ENCODE data around the gene CDK17.
A peak's percentile ranks its signal among the peaks of the same experiment; 100 is the strongest.
"Not testable (repeated sequence)": the region's sequence is repeated elsewhere in the genome, so short reads cannot be mapped to it uniquely, and the experiment has no call there.

The CDK17 gene

GRCh38 chr12:96416033-96416799 lies 16.0 kb upstream of the CDK17 start:
- FAIRE-seq = no peak

GRCh38 chr12:96414637-96415036 lies 14.4 kb upstream of the CDK17 start:
- no peak for FAIRE-seq

- no peak for FAIRE-seq
Observed at GRCh38 chr12:96412431-96412830, 12.2 kb upstream of the CDK17 start.

DNA sequence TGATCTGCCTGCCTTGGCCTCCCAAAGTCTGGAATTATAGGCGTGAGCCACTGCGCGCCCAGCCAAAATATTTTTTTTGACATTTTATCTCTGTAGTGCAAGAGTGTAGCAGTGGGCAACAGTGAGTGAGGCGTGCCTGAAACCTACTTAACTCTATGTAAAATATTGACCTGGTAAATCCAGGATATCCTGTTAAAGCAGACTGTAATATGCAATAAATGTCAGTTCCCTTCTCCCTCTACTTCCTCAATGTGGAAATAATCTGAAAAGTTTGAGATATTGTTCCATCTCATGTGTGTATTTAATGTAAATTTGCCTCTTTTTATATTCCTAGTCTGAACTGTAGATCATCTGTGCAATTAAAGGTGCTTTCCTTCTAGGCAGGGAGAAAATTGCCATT lies 9.5 kb upstream of the CDK17 start:
- no peak for FAIRE-seq

GRCh38 chr12:96408993-96409392 lies 8.8 kb upstream of the CDK17 start:
- no peak for FAIRE-seq

- FAIRE-seq = not testable (repeated sequence)
Observed at GRCh38 chr12:96407429-96408097, 7.3 kb upstream of the CDK17 start.

GRCh38 chr12:96404696-96405095 lies 4.5 kb upstream of the CDK17 start:
- FAIRE-seq = no peak

DNA sequence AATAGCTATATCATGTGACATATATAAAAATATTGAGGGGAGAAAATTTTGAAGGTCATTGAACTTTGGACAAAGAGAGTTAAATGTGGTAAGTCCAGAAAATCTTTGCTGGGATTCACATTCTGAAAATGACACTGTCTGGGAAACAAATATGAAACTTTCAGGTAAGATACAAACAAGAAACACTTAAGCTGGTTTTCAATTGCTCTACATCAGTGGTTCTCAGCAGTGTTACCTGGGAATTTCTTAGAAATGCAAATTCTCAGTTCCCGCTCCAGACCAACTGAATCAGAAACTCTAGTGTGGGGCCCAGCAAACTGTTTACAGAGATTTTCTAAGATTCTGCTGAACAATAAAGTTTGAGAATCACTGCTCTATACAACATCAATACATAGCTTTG lies 3.6 kb upstream of the CDK17 start:
- FAIRE-seq = no peak

DNA sequence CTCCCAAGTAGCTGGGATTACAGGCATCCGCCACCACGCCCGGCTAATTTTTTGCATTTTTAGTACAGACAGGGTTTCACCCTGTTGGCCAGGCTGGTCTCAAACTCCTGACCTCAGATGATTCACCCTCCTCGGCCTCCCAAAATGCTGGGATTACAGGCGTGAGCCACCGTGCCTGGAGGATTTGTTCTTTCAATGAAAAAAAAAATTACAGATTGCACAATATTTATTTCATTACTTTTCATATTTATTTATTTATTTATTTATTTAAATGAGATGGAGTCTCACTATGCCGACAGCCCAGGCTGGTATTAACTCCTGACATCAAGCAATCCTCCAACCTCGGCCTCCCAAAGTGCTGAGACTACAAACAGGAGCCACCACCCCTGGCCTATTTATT lies 2.3 kb upstream of the CDK17 start:
- FAIRE-seq = not testable (repeated sequence)

- FAIRE-seq = no peak
Observed at GRCh38 chr12:96402061-96402460, 1.8 kb upstream of the CDK17 start.

DNA sequence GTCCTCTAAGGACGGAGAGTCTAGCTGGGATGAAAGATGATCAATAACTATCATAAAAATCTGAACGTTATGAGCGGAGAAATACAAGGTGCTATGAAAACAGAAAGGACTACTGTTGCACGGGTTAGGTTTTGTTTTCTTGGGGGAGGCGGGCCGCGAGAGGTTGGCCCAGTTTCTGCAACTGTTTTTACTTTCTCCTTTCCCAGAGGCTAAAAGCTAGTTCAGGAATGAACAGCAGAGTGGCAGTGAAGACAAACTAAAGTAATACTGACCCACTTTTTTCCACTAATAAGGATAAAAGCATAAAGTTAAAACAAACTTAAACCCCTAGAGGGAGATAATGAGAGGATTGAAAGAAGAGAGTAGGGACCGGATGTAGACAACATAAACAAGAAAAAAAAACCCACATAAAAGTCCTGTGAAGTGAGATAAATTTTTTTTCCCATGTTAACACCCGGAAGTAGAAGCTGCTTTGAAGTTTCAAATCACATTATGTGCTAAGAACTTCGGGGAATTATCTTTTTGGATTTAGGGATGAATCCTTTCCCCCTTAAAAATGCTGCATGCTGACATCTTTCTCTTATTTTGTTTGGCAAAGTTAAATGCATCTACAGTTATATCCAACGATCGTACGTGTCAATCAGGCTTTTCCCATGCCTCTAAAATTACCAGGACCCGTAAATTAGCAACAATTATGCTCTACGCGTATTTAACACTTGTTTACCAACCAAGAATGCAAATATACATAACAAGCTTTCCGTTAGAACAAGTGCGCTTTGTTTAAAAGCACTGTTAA lies 1.0 kb upstream of the CDK17 start:
- peak; percentile 89 for FAIRE-seq

GRCh38 chr12:96400631-96401075 lies 414 bp upstream of the CDK17 start:
- no peak for FAIRE-seq

DNA sequence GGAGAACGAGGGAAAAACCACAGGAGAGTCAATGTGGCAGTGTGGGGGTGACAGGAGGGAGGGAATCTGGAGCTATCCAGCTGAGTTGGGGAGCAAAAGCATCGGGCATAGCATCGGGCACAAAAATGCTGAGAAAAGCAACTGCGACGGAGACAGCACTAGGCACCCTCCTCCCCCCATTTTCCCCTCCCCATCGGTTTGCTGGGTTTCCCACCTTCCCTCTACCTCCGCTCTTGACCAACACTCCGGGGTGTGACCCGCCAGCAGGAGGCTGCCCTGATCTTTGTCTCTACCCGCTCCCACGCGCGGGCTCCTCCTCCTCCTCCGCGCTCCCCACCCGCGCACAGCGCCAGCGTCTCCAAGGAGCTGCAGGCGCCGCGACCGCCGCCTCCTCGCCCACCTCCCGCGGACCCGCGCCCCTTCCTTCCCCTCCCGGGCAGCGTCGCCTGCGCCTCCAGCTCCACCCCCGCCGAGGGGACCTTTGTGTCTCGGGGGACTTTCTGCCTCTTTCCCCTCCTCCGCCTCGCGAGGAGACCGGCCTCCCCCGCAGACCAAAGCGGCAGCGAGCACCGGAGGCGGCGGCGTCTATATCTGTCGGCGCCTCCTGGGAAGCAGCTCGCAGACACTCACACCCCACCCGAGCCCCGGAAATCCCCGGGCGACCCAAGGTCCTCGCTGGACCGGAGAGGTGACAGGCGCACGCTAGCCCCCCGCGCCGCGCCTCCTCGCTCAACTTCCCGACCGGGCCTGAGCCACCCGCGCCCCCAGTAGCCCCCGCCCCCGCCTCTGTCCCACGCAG lies 920 bp downstream of the CDK17 start:
- no peak for FAIRE-seq

- FAIRE-seq = no peak
Observed at GRCh38 chr12:96398424-96399119, 1.7 kb downstream of the CDK17 start.

DNA sequence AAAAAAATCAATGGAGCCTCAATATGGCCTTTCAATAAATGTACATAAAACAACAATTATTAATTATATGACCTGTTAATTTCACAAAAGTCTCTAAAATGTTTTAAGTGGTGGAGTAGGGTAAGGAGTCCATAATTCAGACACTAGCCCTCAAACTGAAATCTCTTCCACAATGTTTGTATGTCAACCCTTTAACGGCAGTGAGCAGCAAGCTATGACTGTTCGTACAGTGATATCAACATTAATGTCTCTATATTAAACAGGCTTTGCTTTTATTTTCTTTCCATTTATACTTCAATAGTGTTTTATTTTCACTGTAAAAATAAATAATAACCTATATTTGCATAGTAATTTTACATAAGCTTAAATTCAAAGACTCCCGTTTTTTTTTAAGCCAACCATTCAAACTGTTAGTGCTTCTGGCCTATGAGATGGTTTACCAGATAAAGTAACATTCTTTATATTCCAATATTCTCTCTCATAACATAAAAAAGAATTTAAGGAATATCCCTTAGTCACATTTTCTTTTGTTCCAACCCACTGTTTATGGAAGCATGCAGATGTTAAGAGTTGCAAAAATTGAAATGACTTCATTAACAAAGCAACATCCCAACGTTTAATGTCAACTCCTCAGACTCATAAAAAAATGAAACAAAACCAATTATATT lies 2.3 kb downstream of the CDK17 start:
- no peak for FAIRE-seq

DNA sequence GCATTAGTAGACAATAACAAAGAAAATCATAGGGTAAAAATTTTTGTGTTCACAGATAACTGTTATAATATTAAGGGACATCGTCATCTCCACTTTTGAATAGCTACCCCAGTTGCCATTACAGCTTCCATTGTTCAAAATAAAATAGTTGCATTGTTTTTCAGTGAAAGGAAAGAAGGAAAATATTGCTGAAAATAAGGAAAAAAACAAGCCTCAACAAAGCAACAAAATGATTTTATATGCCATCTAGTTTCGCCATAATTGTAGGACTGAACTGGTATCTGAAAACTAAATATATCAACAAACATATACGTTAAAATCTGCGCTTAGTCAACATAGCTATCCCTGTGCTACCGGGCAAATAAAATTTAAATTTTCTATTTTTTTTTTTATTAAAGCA lies 3.3 kb downstream of the CDK17 start:
- no peak for FAIRE-seq

GRCh38 chr12:96396209-96396608 lies 4.0 kb downstream of the CDK17 start:
- FAIRE-seq = no peak

DNA sequence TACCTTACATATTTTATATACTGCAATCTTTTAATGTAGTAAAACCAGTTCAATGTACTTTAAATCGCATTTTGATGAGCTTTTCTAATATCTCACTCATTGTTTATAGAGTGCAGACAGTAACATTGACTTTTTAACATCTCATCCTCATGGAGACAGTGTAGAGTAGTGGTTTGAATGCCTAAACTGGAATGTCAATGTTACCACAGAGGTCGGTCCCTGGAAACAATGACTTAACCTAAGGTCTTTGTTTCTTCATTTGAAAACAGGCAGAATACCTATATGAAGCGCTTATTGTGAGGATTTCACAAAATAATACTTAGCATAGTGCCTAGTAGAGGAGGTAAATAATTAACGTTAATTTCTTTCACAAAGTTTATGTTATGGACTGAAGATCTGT lies 5.0 kb downstream of the CDK17 start:
- FAIRE-seq = no peak

DNA sequence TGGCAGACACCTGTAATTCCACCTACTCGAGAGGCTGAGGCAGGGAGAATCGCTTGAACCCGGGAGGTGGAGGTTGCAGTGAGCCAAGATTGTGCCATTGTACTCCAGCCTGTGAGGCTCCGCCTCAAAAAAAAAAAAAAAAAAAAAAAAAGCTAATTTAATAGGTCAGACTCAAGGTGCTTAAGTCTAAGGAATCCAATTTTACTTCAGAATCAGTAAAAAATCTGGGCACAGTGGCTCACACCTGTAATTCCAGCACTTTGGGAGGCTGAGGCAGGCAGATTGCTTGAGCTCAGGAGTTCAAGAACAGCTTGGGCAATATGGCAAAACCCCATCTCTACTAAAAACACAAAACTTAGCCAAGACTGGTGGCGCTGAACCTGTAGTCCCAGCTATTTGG lies 7.0 kb downstream of the CDK17 start:
- not testable (repeated sequence) for FAIRE-seq

- no peak for FAIRE-seq
Observed at GRCh38 chr12:96392397-96392796, 7.8 kb downstream of the CDK17 start.

- peak; percentile 95 for FAIRE-seq
Observed at GRCh38 chr12:96387981-96388380, 12.3 kb downstream of the CDK17 start.

DNA sequence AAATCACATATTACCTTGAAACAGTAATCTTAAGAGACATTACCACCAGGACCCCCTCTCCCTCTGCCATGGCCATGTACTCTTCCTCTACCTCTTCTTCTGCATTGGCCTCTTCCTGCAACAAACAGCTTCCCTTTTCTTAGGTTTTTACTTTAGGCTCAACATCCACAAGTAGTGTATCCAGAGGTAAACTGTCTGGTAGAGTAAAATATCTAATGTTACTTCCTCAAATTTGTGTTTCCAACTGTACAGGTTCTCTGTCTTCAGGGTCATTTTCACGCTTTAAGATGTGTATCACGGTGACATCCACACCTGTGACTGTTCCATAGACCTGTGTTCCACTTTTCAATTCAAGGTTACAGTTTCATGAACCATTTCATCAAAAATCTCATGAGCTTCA lies 13.4 kb downstream of the CDK17 start:
- no peak for FAIRE-seq
